Muscle layer of colon (tissue), 2 donors: ENCODE data around the gene CTNNA2.

Experiments used
- H3K27ac ChIP-seq: one replicate; pipeline ENCODE4 v1.7.0; 2013; ENCODE audit warnings: low read depth, mild to moderate bottlenecking, low read length, moderate library complexity
- H3K27me3 ChIP-seq, 2 donors: one replicate each; pipeline ENCODE4 v1.7.0; 2013; ENCODE audit warnings: low read length in 2 of 2, mild to moderate bottlenecking in 2 of 2; ENCODE audit not compliant: insufficient read depth in 2 of 2, control insufficient read depth in 1 of 2
- H3K36me3 ChIP-seq: one replicate; pipeline ENCODE4 v1.7.0; 2013; ENCODE audit warnings: mild to moderate bottlenecking, low read length; ENCODE audit not compliant: insufficient read depth
- H3K4me1 ChIP-seq: one replicate; pipeline ENCODE4 v1.7.0; 2013; ENCODE audit warnings: mild to moderate bottlenecking, low read length; ENCODE audit not compliant: insufficient read depth
- H3K4me3 ChIP-seq, 2 donors: one replicate each; pipeline ENCODE4 v1.7.0; 2013; ENCODE audit warnings: low read length in 2 of 2, low read depth in 1 of 2, mild to moderate bottlenecking in 1 of 2, moderate library complexity in 1 of 2
- H3K9ac ChIP-seq: one replicate; pipeline ENCODE4 v1.7.0; 2013; ENCODE audit warnings: low read length
- H3K9me3 ChIP-seq: one replicate; pipeline ENCODE4 v1.7.0; 2013; ENCODE audit warnings: mild to moderate bottlenecking, low read length
- donor health status: abdominal sarcoma.
- donor health status: Adenocarcinoma of cecum.

Gene CTNNA2

GRCh38 chr2:79831961-79832360 lies 319.1 kb downstream of the CTNNA2 start:
- no peaks in the 10 kb centered on the region for H3K27me3 ChIP-seq
- no peak overlapping the region for H3K9ac ChIP-seq
- no peaks in the 10 kb centered on the region for H3K36me3 ChIP-seq
- no peaks in the 10 kb centered on the region for H3K4me1 ChIP-seq
- no peak overlapping the region for H3K27ac ChIP-seq
- H3K4me3 ChIP-seq = no peak overlapping the region
- no peaks in the 10 kb centered on the region for H3K9me3 ChIP-seq

GRCh38 chr2:79832511-79833234 lies 319.8 kb downstream of the CTNNA2 start:
- no peaks in the 10 kb centered on the region for H3K4me1 ChIP-seq
- no peaks in the 10 kb centered on the region for H3K36me3 ChIP-seq
- no peaks in the 10 kb centered on the region for H3K9me3 ChIP-seq
- no peaks in the 10 kb centered on the region for H3K27me3 ChIP-seq
- no peak overlapping the region for H3K27ac ChIP-seq
- no peak overlapping the region for H3K9ac ChIP-seq
- H3K4me3 ChIP-seq = no peak overlapping the region

GRCh38 chr2:79833235-79833878 lies 320.5 kb downstream of the CTNNA2 start:
- Histone ChIP-seq H3K27me3 (no peaks in the 10 kb centered on the region), H3K4me3 (no peak overlapping the region), H3K9ac (no peak overlapping the region)

GRCh38 chr2:79835911-79836310 lies 323.1 kb downstream of the CTNNA2 start:
- Histone ChIP-seq H3K27ac (no peak overlapping the region), H3K4me3 (no peak overlapping the region), H3K4me1 (no peaks in the 10 kb centered on the region), H3K36me3 (no peaks in the 10 kb centered on the region), H3K9me3 (no peaks in the 10 kb centered on the region), H3K9ac (no peak overlapping the region), H3K27me3 (no peaks in the 10 kb centered on the region)

More at GRCh38 chr2:79833235-79833878, 320.5 kb downstream of the CTNNA2 start:
- H3K9me3 ChIP-seq = no peaks in the 10 kb centered on the region
- no peaks in the 10 kb centered on the region for H3K4me1 ChIP-seq
- no peak overlapping the region for H3K27ac ChIP-seq
- no peaks in the 10 kb centered on the region for H3K36me3 ChIP-seq

GRCh38 chr2:79844011-79844410 lies 331.2 kb downstream of the CTNNA2 start:
- H3K36me3 ChIP-seq = no peaks in the 10 kb centered on the region
- H3K4me3 ChIP-seq = no peak overlapping the region
- no peak overlapping the region for H3K9ac ChIP-seq
- H3K27ac ChIP-seq = no peak overlapping the region
- no peaks in the 10 kb centered on the region for H3K27me3 ChIP-seq
- no peaks in the 10 kb centered on the region for H3K9me3 ChIP-seq
- no peaks in the 10 kb centered on the region for H3K4me1 ChIP-seq

- Histone ChIP-seq H3K27me3 (no peaks in the 10 kb centered on the region), H3K9ac (no peak overlapping the region), H3K4me1 (no peaks in the 10 kb centered on the region), H3K27ac (no peak overlapping the region), H3K36me3 (no peaks in the 10 kb centered on the region), H3K4me3 (no peak overlapping the region), H3K9me3 (no peaks in the 10 kb centered on the region)
Measured at GRCh38 chr2:79846878-79847277, 334.0 kb downstream of the CTNNA2 start.

GRCh38 chr2:79849241-79849640 lies 336.4 kb downstream of the CTNNA2 start:
- Histone ChIP-seq H3K36me3 (no peaks in the 10 kb centered on the region), H3K9me3 (no peaks in the 10 kb centered on the region), H3K9ac (no peak overlapping the region), H3K4me1 (no peaks in the 10 kb centered on the region), H3K4me3 (no peak overlapping the region), H3K27ac (no peak overlapping the region), H3K27me3 (no peaks in the 10 kb centered on the region)

GRCh38 chr2:79849949-79850348 lies 337.1 kb downstream of the CTNNA2 start:
- Histone ChIP-seq H3K4me3 (no peak overlapping the region), H3K9ac (no peak overlapping the region), H3K36me3 (no peaks in the 10 kb centered on the region), H3K9me3 (no peaks in the 10 kb centered on the region), H3K4me1 (no peaks in the 10 kb centered on the region), H3K27ac (no peak overlapping the region), H3K27me3 (no peaks in the 10 kb centered on the region)

GRCh38 chr2:79850912-79851311 lies 338.1 kb downstream of the CTNNA2 start:
- Histone ChIP-seq H3K4me3 (no peak overlapping the region), H3K4me1 (no peaks in the 10 kb centered on the region), H3K27me3 (no peaks in the 10 kb centered on the region), H3K36me3 (no peaks in the 10 kb centered on the region), H3K27ac (no peak overlapping the region), H3K9ac (no peak overlapping the region), H3K9me3 (no peaks in the 10 kb centered on the region)

- H3K4me3 ChIP-seq = no peak overlapping the region
- no peaks in the 10 kb centered on the region for H3K27me3 ChIP-seq
- H3K36me3 ChIP-seq = no peaks in the 10 kb centered on the region
- H3K9ac ChIP-seq = no peak overlapping the region
- no peak overlapping the region for H3K27ac ChIP-seq
- no peaks in the 10 kb centered on the region for H3K4me1 ChIP-seq
- no peaks in the 10 kb centered on the region for H3K9me3 ChIP-seq
Measured at GRCh38 chr2:79855264-79856006, 342.6 kb downstream of the CTNNA2 start.

- Histone ChIP-seq H3K4me3 (no peak overlapping the region), H3K4me1 (no peaks in the 10 kb centered on the region), H3K9ac (no peak overlapping the region), H3K27ac (no peak overlapping the region), H3K9me3 (no peaks in the 10 kb centered on the region), H3K36me3 (no peaks in the 10 kb centered on the region), H3K27me3 (no peaks in the 10 kb centered on the region)
Measured at GRCh38 chr2:79857888-79858287, 345.0 kb downstream of the CTNNA2 start.
